COLO829 (cell line): ENCODE results near the gene PTPRN2.
"Not testable (repeated sequence)": the region's sequence is repeated elsewhere in the genome, so short reads cannot be mapped to it uniquely, and the experiment has no call there.

ENCODE experiments used
- DNase-seq: peaks from one replicate; pipeline ENCODE4 v3.0.0; 2012; ENCODE audit warnings: low spot score

The PTPRN2 gene

DNA sequence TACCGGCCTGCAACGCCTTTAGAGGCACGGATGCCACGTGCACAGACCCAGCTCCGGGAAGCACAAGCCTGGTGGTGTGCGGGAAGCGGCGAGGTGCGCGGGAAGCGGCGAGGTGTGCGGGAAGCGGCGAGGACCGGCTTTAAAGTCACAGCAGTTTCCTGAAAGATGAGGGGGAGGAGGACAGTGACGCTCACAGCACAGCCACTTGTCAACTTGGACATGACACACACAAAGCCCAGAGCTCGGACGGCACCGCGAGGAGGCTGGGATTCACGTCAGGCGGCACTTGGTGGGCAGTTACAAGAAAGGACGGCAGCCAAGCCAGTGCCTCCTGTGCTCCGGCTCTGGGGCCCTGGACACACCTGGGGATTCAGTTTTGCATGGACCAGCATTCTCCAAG, 724.9 kb downstream of the PTPRN2 start:
- DNase-seq: no peak

DNA sequence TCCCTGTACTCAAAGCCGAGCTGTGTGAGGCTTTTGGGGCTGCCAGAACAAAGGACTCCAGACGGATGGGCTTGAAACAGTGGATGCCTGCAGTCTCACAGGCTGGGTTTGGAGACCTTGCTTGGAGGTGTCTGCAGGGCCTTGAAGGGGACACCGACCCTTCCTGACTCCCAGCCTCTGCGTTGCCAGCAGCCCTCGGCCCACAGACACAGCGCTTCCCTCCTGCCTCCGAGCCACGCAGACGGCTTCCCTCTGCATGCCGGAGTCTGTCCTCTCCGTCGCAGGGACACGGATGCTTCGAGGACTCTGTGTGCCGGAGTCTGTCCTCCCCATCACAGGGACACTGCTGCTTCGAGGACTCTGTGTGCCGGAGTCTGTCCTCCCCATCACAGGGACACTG, 726.1 kb downstream of the PTPRN2 start:
- DNase-seq: no peak

DNA sequence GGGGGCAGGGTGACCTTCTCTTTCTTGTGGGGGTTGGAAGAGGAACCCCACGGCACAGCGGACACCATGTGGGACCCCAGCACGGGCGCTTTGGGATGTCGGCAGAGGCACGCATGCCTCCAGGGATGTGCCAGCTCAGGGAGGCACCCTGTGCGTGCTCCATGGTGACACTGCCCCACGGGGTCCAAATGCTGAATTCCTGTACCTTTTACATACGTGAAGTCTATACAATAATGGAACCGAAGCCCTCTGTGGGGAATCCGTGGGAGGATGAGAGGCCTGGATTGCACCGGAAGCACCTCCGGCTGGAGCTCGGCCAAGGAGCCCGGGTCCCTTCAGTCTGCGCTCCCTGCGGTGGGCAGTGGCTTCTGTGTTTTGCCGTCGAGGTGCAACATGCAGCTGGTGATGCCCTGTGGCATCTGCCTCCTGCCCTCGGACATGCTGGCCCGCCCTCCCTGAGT, 726.6 kb downstream of the PTPRN2 start:
- no peak for DNase-seq

GRCh38 chr7:157860406-157860805, 727.2 kb downstream of the PTPRN2 start:
- DNase-seq: no peak

DNA sequence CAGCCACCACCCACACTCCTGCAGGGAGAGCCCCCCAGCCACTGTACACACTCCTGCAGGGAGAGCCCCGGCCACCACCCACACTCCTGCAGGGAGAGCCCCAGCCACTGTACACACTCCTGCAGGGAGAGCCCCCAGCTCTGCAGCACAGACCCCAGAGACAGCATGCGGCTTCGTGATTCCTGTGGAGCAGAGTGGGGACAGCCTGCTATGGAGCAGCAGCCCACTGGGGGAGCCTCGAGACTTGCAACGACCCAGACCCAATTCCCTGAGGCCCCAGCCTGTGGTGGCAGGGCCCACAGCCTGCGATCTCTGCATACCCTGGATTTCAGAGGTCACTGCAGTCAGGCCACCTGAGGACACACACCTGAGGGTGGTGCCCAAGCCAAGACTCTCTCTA, 727.7 kb downstream of the PTPRN2 start:
- no peak for DNase-seq

DNA sequence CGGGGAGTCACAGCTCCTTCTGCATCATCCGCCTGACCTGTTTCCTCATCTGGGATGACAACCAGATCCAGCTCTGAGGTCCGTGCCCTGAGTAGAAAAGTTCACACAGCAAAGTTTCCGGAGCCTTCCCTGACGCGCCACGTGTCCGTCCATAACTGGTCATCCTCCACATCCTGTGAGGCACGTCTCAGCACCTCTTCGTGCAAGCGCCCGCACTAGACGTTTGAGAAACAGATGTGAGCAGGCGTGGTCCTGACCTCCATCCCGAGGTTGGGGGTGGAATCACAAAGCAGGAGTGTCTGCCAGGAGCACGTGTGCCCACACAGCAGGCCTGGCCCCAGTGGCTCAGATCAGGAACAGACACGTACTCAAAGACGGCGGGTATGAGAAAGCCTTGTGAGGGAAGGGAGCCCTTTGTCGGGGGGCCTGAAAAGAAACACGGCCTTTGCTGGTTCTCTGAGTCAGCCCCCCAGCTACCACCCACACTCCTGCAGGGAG, 730.0 kb downstream of the PTPRN2 start:
- no peak for DNase-seq

DNA sequence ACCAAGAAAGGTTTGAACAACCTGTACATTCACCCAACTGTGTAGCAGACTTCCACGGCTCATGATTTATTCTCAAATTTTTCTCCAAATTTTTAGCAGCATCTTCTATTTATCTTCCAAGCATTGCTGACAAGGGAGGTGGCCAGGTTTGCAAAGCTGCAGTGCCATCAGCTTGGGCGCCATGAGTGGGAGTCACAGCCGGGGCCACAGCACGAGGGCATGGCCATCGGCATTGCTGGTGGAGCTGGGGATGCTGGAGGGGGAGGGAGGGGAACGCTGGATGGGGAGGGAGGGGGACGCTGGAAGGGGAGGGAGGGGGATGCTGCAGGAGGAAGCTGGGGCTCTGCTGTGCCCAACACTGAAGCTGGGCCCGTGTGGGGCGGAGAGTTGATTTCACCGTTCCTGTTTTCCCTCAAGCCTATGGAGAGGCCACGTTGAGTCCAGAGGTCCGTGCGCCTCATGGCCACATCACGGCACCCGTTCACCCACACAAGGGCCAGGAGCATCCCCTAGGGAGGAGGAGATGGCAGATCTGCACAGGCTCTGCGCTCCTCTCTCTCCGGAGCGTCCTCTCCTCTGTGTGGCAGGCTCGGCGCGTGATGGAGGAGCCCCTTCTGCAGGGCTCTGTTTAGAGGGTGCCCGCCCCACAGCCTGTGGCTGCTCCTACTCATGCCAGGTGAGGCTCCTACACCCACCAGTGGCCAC, 730.6 kb downstream of the PTPRN2 start:
- DNase-seq: no peak

GRCh38 chr7:157855452-157856213, 732.0 kb downstream of the PTPRN2 start:
- no peak for DNase-seq

- DNase-seq: no peak
Measured at GRCh38 chr7:157855016-157855415, 732.6 kb downstream of the PTPRN2 start.

DNA sequence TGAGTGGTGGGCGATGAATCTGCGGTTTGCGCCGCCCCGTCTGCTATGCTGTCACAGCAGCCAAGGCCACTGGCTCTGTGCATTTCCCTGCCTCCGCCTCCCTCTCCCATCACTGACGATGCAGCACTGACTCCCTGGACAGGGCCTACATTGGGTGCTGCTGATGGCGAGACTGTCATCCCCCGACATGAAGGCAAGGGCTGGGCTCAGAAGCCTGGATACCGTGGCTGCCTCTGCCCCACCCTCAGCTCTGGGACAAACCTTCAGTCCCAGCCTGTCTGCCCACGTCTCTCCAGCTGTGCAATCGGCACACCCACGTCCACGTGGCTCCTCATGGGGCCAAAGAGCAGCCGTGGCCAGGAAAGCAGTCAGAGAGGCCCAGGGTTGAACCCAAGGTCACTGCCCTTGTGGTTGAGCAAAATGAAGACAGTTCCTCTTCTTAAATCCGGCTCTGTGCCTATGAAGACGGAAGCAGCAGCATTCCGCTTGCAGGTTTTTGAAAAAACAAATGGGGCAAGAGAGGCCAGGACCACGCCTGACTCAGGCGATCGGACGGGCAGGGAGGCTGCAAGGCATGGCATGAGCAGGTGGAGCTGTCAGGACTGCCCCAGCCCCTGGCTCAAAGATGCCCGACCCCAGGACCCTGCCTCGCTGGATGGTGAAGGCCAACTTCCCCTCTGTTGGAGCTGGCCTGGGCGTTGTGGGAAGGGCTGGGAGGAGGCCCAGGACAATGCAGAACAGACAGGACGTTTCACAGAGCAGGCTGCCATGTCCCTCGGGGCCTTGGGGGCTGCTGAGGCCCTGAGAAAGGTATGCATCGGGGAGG, 733.3 kb downstream of the PTPRN2 start:
- DNase-seq: no peak

GRCh38 chr7:157853789-157854065, 733.9 kb downstream of the PTPRN2 start:
- no peak for DNase-seq

GRCh38 chr7:157853076-157853788, 734.4 kb downstream of the PTPRN2 start:
- DNase-seq: no peak

GRCh38 chr7:157851501-157852067, 736.0 kb downstream of the PTPRN2 start:
- no peak for DNase-seq

DNA sequence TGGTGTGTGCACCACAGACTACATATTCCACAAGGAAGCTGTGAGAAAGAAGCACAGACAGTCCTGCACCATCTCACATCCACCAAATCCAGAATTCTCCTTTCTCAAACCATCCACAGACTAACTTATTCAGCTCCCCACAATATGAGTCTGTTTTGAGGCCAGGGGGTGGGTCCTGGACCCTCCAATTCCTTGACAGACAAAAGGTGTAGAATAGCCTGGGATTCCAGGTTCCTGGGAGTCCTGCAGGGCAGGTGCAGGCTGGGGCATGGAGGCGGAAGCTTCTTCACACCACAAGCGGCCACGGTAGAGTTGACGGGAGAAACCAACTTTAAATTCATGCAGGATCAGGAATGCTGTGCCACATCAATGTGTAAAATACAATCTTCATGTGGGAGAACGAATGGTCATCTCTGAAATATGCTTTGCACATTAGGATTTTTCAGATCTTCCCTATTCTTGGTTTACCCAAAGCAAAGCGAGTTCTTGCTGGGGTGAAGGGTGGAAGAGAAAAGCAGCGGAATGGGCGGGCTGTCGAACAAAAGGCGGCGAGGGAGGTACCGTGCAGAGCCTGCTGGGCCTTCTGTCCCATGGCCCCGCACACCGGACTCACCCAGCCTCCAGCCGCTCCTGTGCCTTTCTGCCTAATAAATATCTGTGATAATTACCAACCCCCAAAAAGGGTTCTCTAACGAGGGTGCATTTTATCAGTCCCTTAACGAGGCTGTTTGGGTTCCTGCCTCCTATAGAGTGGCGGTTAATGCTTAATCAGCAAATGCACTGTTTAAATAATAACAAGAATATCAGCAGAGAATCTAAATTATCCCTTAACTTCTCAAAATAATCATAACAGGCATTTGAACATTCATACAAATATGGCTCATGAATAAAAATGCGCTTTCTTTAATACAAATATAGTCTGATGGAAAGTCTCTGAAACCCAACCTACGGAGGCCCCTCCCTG, 736.9 kb downstream of the PTPRN2 start:
- no peak for DNase-seq

DNA sequence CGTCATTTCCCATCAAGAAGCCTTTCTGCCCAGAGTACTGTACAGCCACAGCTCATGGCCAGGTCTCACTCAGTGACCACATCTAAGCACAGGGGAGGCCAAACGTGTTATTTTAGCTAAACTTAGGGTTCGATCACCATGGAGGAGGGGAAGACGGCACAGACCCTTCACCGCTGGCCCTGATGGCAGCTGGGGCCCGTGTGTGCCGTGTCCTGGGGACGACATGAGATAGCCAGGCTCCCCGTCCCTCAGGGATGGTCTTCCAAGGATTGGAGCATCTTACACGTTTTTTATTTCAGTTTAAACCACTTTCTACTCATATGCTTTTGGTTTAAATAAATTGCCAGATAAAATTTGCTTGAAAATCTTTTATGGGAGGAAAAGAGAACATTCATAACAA, 737.9 kb downstream of the PTPRN2 start:
- no peak for DNase-seq

- DNase-seq: no peak
Measured at GRCh38 chr7:157849341-157849596, 738.4 kb downstream of the PTPRN2 start.

GRCh38 chr7:157848508-157849340, 738.9 kb downstream of the PTPRN2 start:
- DNase-seq: no peak

- not testable (repeated sequence) for DNase-seq
Measured at GRCh38 chr7:157847756-157848487, 739.7 kb downstream of the PTPRN2 start.

DNA sequence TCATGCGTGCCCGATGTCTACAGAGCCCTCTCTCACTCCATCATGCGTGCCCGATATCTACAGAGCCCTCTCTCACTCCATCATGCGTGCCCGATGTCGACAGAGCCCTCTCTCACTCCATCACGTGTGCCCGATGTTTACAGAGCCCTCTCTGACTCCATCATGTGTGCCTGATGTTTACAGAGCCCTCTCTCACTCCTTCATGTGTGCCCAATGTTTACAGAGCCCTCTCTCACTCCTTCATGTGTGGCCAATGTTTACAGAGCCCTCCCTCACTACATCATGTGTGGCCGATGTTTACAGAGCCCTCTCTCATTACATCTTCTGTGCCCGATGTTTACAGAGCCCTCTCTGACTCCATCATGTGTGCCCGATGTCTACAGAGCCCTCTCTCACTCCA, 740.9 kb downstream of the PTPRN2 start:
- not testable (repeated sequence) for DNase-seq
